ENCODE measurements around the gene DNAJC5G. TPM values are rescaled to one million over a fixed set of nuclear protein-coding genes. Genes with fewer than 3 reads are reported as not detected.

Gene DNAJC5G
- polyA plus RNA-seq, 3 donors: 0.59 to 1.7 (median 1.4) TPM

DNA sequence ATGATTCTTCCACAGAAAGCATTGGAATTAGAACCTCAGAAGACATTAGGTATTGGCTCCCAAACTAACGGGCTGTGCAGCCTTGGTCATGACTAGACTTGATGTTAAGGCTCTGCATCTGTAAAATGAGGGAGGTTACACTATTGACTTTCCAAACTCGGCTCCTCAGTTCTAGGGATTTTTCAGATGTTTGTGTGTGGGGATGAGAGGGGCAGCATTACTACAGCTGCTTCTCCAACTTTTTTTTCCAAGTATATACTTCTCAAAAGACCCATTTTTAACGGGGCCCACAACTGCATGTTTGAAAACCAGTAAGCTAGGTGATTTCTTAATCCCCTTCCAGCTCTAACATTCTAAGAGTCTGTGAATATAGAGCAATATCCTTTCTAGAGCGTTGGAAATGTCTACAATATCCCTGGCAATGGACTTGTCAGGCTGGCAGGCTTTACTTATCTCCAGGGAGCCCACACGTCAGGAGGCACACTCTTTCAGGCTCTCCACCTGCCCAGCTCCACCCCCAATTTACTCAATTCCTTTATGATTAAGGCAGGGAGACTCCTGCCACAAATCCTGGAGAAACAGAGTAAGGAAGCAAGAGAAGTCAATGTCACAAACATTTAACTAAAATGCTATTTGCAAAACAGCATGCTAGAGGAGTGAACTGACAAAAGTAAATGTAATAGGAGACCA is 48.5 kb downstream of the DNAJC5G start:
- no peak for DNase-seq (ENCODE audit: extremely low read depth in 1 of 11, low read depth in 9 of 11, low spot score in 4 of 11)

DNA sequence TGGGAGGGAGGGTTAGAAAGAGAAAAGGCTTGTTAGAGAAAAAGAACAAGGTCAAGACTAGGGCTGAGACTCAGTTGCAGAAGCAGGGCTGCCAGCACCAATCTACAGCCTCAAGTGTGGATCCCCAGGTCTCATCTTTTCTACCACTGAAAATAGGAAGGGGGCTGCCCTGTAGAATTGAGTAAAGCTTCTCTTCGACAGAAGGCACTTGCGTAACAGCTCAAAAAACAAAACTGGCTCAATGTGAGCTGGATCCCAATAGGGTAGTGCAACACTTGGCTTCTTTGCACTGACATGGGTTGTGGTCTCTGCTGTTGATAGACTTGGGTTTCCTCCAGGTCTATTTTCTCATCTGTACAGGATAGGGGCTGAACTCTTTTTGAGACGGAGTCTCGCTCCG is 49.5 kb downstream of the DNAJC5G start:
- DNase-seq (ENCODE audit: extremely low read depth in 1 of 11, low read depth in 9 of 11, low spot score in 4 of 11): no peak

Other genes with a start within 250 kb of the DNAJC5G start
- 10 to 100 TPM; 55.8 to 71.9 (median 63.6) TPM for gene TMEM214, start 242.5 kb upstream of the DNAJC5G start, polyA plus RNA-seq (ENCODE audit: insufficient read length in 3 of 3)
- 10 to 100 TPM; 61.9 to 66.8 (median 65.2) TPM for gene AGBL5, start 223.8 kb upstream of the DNAJC5G start, polyA plus RNA-seq (ENCODE audit: insufficient read length in 3 of 3)
- 100 to 1,000 TPM; 234 to 273 (median 243) TPM for gene OST4, start 203.8 kb upstream of the DNAJC5G start, polyA plus RNA-seq (ENCODE audit: insufficient read length in 3 of 3)
- 100 to 1,000 TPM in 1 of 3 donors, 10 to 100 TPM in 2; 53.5 to 130 (median 96.3) TPM for gene EMILIN1, start 196.8 kb upstream of the DNAJC5G start, polyA plus RNA-seq (ENCODE audit: insufficient read length in 3 of 3)
- 10 to 100 TPM; 42.9 to 58.5 (median 55.3) TPM for gene KHK, start 188.7 kb upstream of the DNAJC5G start, polyA plus RNA-seq (ENCODE audit: insufficient read length in 3 of 3)
- gene CGREF1, start 156.3 kb upstream of the DNAJC5G start, polyA plus RNA-seq (ENCODE audit: insufficient read length in 3 of 3): 1 to 10 TPM; 6.2 to 8.6 (median 7.4) TPM
- 1 to 10 TPM; 1.3 to 1.9 (median 1.6) TPM for gene ABHD1, start 151.6 kb upstream of the DNAJC5G start, polyA plus RNA-seq (ENCODE audit: insufficient read length in 3 of 3)
- gene PREB, start 140.8 kb upstream of the DNAJC5G start, polyA plus RNA-seq (ENCODE audit: insufficient read length in 3 of 3): 10 to 100 TPM; 42.0 to 55.0 (median 46.4) TPM
- not detected for gene PRR30, start 136.0 kb upstream of the DNAJC5G start, polyA plus RNA-seq (ENCODE audit: insufficient read length in 3 of 3)
- gene TCF23, start 126.4 kb upstream of the DNAJC5G start, polyA plus RNA-seq (ENCODE audit: insufficient read length in 3 of 3): under 1 TPM; 0.51 to 0.78 (median 0.62) TPM
- gene ATRAID, start 63.4 kb upstream of the DNAJC5G start, polyA plus RNA-seq (ENCODE audit: insufficient read length in 3 of 3): 100 to 1,000 TPM; 148 to 150 (median 148) TPM
- 10 to 100 TPM; 37.2 to 47.6 (median 42.0) TPM for gene SLC5A6, start 63.2 kb upstream of the DNAJC5G start, polyA plus RNA-seq (ENCODE audit: insufficient read length in 3 of 3)
- 10 to 100 TPM; 50.4 to 54.6 (median 54.1) TPM for gene CAD, start 58.1 kb upstream of the DNAJC5G start, polyA plus RNA-seq (ENCODE audit: insufficient read length in 3 of 3)
- gene SLC30A3, start 12.4 kb upstream of the DNAJC5G start, polyA plus RNA-seq (ENCODE audit: insufficient read length in 3 of 3): 1 to 10 TPM; 6.0 to 9.2 (median 7.6) TPM
- gene TRIM54, start 7.0 kb downstream of the DNAJC5G start, polyA plus RNA-seq (ENCODE audit: insufficient read length in 3 of 3): 1 to 10 TPM; 5.3 to 7.7 (median 5.7) TPM
- 1 to 10 TPM in 1 of 3 donors, under 1 TPM in 2; 0.56 to 1.1 (median 0.82) TPM for gene UCN, start 33.0 kb downstream of the DNAJC5G start, polyA plus RNA-seq (ENCODE audit: insufficient read length in 3 of 3)
- 10 to 100 TPM; 74.0 to 90.5 (median 81.4) TPM for gene MPV17, start 47.7 kb downstream of the DNAJC5G start, polyA plus RNA-seq (ENCODE audit: insufficient read length in 3 of 3)
- gene GTF3C2, start 81.3 kb downstream of the DNAJC5G start, polyA plus RNA-seq (ENCODE audit: insufficient read length in 3 of 3): 10 to 100 TPM; 68.4 to 72.3 (median 71.3) TPM
- 10 to 100 TPM; 49.7 to 56.0 (median 52.3) TPM for gene EIF2B4, start 94.9 kb downstream of the DNAJC5G start, polyA plus RNA-seq (ENCODE audit: insufficient read length in 3 of 3)
- gene SNX17, start 95.2 kb downstream of the DNAJC5G start, polyA plus RNA-seq (ENCODE audit: insufficient read length in 3 of 3): 100 to 1,000 TPM; 101 to 110 (median 101) TPM
- gene ZNF513, start 105.3 kb downstream of the DNAJC5G start, polyA plus RNA-seq (ENCODE audit: insufficient read length in 3 of 3): 10 to 100 TPM; 14.9 to 22.5 (median 21.0) TPM
- 100 to 1,000 TPM in 1 of 3 donors, 10 to 100 TPM in 2; 84.3 to 105 (median 95.1) TPM for gene PPM1G, start 134.2 kb downstream of the DNAJC5G start, polyA plus RNA-seq (ENCODE audit: insufficient read length in 3 of 3)
- gene NRBP1, start 153.2 kb downstream of the DNAJC5G start, polyA plus RNA-seq (ENCODE audit: insufficient read length in 3 of 3): 100 to 1,000 TPM; 122 to 134 (median 123) TPM
- 10 to 100 TPM in 1 of 3 donors, 1 to 10 TPM in 2; 5.1 to 10.8 (median 8.6) TPM for gene KRTCAP3, start 166.9 kb downstream of the DNAJC5G start, polyA plus RNA-seq (ENCODE audit: insufficient read length in 3 of 3)
- 10 to 100 TPM; 44.4 to 66.7 (median 46.0) TPM for gene IFT172, start 214.3 kb downstream of the DNAJC5G start, polyA plus RNA-seq (ENCODE audit: insufficient read length in 3 of 3)
- 1 to 10 TPM; 6.4 to 8.1 (median 7.0) TPM for gene FNDC4, start 219.8 kb downstream of the DNAJC5G start, polyA plus RNA-seq (ENCODE audit: insufficient read length in 3 of 3)
- gene GCKR, start 221.4 kb downstream of the DNAJC5G start, polyA plus RNA-seq (ENCODE audit: insufficient read length in 3 of 3): under 1 TPM in 2 of 3 donors, not detected in 1; 0.20 to 0.38 TPM

Measured in renal cortex interstitium (tissue), 11 donors.